Measurements from ENCODE around the gene TYROBP.
"Not testable (repeated sequence)": the region's sequence is repeated elsewhere in the genome, so short reads cannot be mapped to it uniquely, and the experiment has no call there.

The TYROBP gene

GRCh38 chr19:35901055-35901644 is 6.9 kb downstream of the TYROBP start:
- DNase-seq (ENCODE audit: low read depth, low spot score) = no peak

- no peak for DNase-seq (ENCODE audit: low read depth, low spot score)
These were observed 8.4 kb downstream of the TYROBP start for GRCh38 chr19:35899547-35900214.

DNA sequence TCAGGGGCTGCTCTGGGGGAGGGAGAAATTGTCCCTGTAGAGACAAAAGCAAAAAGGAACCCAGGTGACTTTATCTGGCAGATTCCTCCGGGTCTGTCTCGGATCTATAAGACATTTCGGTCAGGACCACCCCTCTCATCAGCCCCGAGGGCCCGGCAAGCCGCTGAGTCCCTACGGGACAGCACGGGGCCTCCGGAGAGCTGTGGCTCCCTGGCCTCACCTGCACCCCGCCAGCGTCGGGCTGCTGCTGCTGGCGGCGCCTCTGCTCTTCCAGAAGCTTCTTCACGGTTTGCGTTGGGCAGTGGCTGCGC is 9.6 kb downstream of the TYROBP start:
- DNase-seq (ENCODE audit: low read depth, low spot score) = no peak

- no peak for DNase-seq (ENCODE audit: low read depth, low spot score)
These were observed 10.2 kb downstream of the TYROBP start for GRCh38 chr19:35897706-35898451.

DNA sequence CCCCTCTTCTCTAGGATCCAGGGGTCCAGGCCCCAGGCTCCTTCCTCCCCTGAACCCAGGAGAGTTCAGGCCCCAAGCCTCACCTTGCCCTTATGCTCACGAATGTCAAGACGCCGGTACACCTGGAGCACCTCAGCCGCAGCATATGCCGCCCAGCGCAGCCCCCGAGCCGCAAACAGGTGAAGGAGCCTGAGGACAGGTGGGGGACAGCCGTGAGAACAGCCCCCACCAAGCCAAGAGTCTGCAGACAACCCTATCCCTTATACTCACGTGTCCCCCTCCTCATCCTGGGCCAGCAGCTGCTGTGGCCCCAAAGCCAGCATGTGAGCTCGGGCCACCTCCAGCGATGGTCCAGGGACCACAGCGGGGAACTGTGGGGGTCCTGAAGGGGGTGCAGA is 11.5 kb downstream of the TYROBP start:
- no peak for DNase-seq (ENCODE audit: low read depth, low spot score)

DNA sequence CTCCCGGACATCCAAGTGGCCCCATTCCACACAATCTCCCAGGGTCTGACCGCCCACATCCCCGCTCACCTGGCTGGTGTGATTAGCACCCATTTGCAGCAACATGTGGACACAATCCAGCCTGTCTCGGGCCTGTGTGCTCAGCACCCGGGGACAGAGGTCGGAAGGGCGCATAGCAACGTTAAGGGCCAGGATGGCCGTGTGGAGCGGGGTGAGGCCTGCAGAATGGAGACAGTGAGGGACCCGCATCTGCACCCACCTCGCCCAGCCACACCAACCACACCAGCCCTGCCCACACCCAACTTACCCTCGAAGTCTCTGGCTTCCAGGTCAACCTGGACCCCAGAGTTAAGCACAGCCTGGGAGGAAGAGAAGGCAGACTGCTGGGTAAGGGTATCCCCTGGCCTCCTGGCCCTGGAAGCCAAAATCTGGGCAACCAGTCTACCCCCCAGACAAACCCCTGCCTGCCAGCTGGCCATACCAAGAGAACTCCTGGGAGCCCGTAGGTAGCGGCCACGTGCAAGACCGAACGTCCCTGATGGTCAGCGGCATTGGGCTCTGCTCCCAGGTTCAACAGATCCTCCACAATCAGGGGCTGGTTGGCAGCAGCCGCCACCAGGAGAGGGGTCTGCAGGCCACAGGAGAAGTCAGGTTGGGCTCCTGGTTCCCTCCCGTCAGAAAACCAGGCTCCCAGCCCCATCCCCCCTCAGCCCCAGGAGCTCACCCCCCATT is 12.0 kb downstream of the TYROBP start:
- DNase-seq (ENCODE audit: low read depth, low spot score) = no peak

- DNase-seq (ENCODE audit: low read depth, low spot score) = no peak
These were observed 13.8 kb downstream of the TYROBP start for GRCh38 chr19:35894342-35894741.

DNA sequence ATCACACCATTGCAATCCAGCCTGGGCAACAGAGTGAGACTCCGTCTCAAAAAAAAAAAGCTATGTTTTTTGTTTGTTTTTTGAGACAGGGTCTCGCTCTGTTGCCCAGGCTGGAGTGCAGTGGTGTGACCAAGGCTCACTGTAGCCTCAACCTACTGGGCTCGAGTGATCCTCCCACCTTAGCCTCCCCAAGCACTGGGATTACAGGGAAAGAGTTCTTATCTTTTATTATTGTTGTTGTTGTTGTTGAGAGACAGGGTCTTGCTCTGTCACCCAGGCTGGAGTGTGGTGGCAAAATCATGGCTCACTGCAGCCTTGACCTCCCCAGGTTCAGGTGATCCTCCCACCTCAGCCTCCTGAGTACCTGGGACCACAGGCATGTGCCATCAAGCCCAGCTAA is 16.3 kb downstream of the TYROBP start:
- DNase-seq (ENCODE audit: low read depth, low spot score) = not testable (repeated sequence)

DNA sequence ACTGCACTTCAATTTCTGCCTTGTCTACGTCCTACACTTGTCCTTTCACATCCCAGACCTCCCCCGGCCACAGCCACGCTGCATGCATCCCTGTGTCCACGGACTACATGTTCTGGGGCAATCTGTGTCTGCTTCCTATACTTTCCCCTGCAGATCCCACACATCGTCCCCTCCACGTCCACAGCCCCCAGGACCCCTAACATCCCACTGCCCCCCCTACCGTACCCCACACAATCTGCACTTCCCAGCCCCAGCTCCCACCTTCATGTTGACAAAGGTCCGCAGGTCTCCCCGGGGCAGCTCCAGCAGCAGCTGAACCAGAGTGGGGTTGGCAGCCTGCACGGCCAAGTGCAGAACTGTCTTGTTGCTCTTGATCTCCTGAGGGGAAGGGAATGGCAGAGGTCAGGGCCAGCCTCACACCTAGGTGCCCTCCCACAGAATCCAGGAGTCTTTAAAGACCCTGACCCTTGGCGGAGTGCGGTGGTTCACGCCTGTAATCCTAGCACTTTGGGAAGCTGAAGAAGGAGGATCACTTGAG is 17.9 kb downstream of the TYROBP start:
- no peak for DNase-seq (ENCODE audit: low read depth, low spot score)

DNA sequence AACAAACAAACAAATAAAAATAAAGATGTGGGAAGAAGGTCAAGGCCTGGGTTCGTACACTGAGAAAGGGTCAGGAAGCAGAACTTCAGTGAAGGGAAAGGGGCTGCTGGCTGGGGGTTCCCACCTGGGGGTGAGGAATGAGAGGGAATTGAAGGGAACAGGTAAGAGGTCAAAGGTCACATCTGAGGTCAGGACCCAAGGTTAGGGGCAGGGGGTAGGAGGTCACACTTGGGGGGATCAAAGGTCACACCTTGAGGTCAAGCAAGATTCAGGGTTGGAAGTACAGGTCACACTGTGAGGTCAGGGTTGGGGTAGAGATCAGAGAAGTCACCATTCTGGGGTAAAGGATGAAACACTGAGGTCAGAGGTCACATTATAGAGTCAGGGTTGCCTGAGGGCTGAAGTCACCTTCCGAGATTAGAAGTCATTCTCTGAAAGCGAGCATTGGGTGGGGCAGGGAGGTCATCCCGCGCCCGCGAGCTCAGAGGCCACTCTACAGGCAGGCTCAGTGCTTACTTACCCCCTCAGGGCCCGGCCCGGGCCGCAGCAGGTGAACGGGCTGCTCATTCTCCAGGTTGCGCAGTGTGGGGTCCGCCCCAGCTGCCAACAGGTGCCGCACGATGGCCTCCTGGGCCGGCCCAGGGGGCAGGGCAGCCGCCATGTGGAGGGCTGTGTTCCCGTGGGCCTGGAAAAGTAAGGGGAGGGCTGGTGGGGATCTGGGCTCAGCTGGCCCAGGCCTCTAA is 18.6 kb downstream of the TYROBP start:
- no peak for DNase-seq (ENCODE audit: low read depth, low spot score)

DNA sequence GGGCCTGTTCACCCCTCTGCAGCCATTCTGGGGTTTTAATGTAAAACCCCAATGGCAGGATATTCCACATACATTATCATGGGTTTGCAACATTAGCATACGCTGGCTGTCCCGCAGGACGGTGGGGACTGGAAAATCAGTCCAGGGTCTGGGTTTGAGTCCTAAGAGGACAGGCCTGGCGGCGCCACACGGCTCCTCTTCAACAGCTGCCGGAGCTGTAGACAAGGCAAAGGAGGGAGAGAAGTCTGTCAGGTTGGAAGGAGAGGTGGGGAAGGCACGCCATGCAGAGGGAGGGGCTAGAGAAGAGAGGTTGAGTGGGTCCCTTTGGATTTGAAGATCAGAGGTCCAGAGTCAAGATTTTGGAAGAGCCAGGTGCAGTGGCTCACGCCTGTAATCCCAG is 19.7 kb downstream of the TYROBP start:
- no peak for DNase-seq (ENCODE audit: low read depth, low spot score)

GRCh38 chr19:35887197-35887596 is 20.9 kb downstream of the TYROBP start:
- DNase-seq (ENCODE audit: low read depth, low spot score) = no peak

DNA sequence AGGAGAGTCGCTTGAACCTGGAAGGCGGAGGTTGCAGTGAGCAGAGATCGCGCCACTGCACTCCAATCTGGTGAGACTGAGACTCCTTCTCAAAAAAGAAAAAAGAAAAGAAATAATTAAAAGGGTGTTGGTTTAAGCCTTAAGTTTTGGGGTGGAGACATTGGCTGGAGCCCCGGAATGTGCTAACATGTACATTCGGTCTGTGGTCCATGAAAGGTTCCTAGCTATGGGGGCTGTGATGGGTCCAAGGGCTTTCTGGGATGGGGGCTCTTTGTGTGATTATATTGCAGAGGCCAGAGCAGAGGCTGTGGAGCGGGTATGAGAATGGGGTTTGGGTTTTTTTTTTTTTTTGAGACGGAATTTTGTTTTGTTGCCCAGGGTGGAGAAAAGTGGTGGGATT is 22.2 kb downstream of the TYROBP start:
- no peak for DNase-seq (ENCODE audit: low read depth, low spot score)

- DNase-seq (ENCODE audit: low read depth, low spot score) = no peak
These were observed 22.8 kb downstream of the TYROBP start for GRCh38 chr19:35885225-35885738.

DNA sequence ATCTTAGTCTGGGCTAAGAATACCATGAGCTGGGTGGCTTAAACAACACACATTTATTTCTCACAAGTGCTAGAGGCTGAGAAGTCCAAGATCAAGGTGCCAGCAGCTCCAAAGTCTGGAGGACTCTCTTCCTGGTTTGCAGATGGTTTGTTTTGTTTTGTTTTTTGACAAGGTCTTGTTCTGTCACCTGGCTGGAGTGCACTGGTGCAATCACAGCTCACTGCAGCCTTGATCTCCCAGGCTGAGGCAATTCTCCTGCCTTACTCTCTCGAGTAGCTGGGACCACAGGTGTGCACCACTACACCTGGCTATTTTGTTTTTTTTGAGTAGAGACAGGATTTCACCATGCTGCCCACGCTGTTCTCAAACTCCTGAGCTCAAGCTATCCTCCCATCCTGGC is 24.2 kb downstream of the TYROBP start:
- no peak for DNase-seq (ENCODE audit: low read depth, low spot score)

DNA sequence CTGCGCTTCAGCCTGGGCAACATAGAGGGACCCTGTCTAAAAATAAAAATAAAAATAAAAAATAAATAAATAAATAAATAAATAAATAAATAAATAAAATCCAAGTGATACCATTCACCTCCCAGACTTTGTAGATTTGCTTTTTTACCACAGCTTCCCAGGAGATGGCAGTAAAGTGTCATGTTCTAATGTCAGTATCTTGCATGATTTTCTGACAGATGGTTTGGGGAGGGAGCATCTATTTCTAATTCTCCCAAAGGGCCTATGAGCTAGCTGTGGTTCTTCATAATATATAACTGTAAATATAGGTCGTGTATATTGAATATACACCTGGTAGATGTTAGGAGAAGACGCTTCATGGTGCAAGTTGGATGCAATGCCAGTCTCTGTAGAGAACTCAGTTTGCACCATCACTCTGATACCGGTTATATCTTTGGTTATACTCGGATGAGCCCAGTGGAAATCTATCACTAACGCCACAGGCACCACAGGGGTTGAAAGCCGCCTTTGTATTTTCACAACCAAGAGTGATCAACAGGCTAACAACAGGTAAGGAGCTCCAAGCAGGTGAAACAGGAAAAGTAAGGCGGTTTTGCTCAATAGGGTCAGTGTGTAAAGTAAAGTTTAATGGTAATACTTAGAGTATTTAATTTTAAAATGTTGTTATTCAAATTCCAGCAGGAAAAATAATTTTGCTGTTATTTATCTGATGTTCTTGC is 25.8 kb downstream of the TYROBP start:
- DNase-seq (ENCODE audit: low read depth, low spot score) = peak; percentile 37

DNA sequence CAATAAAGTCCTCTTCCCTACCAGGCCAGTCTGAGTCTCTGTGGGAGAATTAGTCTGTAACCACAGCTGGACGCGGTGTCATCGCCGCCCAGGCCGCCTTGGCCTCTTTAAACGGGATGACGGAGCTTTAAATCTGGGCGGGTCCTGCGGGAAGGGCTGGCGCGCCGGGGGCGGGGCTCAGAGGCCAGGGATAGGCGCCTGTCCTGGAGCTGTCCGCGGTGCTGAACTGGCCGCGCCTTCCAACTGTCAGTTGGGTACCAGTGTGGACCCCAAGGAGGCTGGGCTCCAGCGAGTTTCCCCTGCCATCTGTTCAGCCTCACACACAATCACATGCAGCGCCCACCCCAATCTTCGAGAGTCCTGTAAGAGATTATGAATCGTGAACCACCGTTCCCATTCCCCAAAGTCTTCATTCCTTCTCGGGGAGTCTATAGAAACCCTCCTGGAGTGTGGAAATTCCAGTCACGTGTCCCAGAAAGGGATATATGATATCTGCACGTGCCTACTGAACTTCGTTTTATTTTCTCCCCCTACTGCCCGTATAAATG is 28.3 kb downstream of the TYROBP start:
- DNase-seq (ENCODE audit: low read depth, low spot score) = peak; percentile 55

DNA sequence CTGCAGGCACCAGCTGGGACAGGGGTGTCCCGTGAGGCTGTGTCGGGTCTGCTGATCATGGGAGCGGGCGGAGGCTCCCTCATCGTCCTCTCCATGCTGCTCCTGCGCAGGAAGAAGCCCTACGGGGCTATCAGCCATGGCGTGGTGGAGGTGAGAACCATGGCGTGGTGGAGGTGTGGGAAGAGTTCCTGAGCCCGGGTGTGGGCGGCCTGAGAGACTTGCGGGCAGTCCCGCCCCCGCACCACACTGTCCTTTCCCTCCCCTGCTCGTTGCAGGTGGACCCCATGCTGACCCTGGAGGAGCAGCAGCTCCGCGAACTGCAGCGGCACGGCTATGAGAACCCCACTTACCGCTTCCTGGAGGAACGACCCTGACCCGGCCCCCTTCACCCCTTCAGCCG is 29.0 kb downstream of the TYROBP start:
- no peak for DNase-seq (ENCODE audit: low read depth, low spot score)

DNA sequence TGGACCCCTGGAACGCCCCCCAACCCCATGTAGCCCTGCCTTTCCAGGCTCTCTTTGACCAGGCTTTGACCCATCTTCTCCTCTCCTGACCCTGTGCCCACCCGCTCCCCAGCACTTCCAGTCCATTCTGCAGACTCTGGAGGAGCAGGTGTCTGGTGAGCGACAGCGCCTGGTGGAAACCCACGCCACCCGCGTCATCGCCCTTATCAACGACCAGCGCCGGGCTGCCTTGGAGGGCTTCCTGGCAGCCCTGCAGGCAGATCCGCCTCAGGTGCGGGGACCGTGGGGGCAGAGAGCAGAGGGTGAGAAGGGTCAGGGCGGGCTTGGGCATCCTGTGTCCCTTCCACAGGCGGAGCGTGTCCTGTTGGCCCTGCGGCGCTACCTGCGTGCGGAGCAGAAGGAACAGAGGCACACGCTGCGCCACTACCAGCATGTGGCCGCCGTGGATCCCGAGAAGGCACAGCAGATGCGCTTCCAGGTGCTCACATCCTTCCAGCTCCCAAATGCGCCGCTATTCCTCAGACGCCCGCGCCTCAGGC is 33.6 kb downstream of the TYROBP start:
- no peak for DNase-seq (ENCODE audit: low read depth, low spot score)

GRCh38 chr19:35872180-35872579 is 35.9 kb downstream of the TYROBP start:
- no peak for DNase-seq (ENCODE audit: low read depth, low spot score)
